ENCODE results near the gene NUP85.
"Not testable (repeated sequence)": the region's sequence is repeated elsewhere in the genome, so short reads cannot be mapped to it uniquely, and the experiment has no call there.

NUP85 gene, protein sequence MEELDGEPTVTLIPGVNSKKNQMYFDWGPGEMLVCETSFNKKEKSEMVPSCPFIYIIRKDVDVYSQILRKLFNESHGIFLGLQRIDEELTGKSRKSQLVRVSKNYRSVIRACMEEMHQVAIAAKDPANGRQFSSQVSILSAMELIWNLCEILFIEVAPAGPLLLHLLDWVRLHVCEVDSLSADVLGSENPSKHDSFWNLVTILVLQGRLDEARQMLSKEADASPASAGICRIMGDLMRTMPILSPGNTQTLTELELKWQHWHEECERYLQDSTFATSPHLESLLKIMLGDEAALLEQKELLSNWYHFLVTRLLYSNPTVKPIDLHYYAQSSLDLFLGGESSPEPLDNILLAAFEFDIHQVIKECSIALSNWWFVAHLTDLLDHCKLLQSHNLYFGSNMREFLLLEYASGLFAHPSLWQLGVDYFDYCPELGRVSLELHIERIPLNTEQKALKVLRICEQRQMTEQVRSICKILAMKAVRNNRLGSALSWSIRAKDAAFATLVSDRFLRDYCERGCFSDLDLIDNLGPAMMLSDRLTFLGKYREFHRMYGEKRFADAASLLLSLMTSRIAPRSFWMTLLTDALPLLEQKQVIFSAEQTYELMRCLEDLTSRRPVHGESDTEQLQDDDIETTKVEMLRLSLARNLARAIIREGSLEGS

DNA sequence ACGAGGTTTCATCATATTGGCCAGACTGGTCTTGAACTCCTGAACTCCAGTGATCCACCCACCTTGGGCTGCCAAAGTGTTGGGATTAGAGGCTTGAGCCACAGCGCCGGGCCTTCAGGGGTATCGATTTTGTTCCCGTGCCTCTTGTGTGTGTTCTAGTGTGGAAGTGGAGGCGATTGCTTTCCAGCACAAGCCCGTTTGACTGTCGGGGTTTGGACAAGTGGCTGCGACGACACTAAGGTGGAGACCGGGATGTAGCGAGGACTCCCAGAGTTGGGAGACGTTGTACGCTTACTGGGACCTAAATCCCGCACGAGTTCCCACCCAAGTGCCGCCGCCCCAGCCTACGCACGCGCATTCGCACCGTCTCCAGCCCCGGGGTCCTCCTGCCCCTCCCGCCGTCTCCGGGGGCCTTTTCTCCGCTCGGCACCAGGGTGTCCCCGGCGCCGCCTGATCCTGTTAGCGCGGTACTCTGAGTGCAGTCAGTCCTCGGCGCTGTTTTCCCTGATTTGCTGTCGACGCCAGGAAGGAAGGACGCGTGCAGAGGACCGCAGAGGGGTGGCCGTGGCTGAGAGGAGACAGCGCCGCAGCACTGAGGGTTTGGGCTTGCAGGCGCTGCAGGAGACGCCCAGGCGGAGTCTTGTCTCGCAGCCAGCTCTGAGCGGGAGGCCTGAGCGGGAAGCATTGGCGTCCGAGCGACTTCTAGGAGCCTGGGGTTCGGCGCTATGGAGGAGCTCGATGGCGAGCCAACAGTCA is at the start of gene NUP85:
Gene NUP85 (plus strand): TSS at position 643 of the 756 bp plus-strand sequence. CDS start 83 bp downstream, at position 726.
- peak; percentile 97 for DNase-seq

DNA sequence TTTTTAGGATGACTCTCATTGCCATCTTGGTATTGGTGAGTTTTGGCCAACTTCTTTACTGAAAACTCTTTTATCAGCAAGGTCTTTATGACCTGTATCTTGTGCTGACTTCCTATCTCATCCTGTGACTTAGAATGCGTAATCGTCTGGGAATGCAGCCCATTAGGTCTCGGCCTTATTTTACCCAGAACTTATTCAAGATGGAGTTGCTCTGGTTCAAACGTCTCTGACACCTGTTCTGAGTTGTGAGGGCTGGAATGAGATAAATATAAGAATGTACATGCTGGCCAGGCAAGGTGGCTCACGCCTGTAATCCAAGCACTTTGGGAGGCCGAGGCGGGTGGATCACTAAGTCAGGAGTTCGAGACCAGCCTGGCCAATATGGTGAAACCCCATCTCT is 47.0 kb upstream of the NUP85 start:
- not testable (repeated sequence) for DNase-seq

DNA sequence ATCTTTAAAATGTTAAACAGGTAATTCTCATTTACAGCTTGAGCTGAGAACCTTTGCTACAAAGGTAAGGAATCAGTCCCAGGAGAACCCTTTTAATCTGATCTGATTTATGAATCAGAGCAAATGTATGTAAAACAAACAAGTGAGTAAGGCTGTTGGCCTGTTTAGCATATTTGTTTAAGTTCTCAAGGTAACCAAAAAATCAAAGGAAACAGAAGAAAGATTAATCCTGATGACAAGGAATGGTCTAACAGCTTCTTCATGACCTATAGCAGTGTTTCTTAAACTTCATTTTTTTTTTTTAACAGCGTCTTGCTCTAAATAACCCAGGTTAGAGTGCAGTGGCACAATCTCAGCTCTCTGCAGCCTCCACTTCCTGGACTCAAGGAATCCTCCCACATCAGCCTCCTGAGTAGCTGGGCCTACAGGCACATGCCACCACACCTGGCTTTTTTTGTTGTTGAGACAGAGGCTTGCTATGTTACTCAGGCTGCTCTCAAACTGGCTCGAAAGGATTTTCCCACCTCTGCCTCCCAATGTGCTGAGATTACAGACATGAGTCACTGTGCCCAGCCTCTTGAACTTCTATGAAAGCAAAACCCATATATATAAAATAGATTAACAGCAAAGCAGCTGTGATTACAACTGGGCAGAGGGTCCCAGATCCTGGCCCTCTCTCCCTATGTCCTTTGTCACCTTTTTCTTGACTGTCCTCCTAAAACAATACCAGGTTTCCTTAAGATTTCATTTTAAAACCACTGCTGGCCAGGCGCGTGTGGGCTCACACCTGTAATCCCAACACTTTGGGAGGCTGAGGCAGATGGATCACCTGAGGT is 46.1 kb upstream of the NUP85 start:
- no peak for DNase-seq

DNA sequence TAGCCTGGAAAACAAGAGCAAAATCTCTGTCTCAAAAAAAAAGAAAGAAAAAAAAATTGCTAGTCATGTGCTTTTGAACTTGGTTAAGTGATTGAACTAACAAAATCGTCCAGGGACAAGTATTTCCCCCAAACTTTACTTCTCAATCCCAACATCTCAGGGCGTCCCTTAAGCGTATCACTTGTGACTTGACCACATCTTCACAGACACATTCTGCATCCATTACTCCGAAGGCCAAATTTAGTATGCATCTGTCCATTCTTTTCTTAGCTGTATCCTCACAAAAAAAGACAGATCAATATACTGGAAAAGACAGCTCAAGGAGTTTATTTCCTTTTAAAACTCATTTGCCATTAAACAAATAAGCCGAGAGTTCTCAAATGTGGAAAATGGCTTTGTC is 45.3 kb upstream of the NUP85 start:
- no peak for DNase-seq

DNA sequence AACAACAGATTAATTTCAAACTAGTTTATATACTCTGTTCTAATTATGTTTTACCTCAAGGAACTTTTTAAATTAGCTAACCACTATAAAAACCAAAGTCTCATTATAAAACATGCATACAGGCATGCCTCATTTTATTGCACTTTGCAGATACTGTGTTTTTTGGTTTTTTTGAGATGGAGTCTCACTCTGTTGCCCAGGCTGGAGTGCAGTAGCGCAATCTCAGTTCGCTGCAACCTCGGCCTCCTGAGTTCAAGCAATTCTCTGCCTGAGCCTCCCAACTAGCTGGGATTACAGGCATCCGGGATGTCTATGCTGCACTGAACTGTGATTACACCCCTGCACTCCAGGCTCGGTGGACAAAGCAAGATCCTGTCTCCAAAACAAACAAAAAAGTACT is 42.4 kb upstream of the NUP85 start:
- no peak for DNase-seq

DNA sequence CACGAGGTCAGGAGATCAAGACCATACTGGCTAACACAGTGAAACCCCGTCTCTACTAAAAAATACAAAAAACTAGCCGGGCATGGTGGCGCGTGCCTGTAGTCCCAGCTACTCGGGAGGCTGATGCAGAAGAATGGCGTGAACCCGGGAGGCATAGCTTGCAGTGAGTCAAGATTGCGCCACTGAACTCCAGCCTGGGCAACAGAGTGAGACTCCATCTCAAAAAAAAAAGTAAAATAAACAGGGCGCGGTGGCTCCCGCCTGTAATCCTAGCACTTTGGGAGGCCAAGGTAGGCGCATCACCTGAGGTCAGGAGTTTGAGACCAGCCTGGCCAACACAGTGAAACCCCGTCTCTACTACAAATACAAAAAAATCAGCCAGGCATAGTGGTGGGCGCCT is 40.9 kb upstream of the NUP85 start:
- not testable (repeated sequence) for DNase-seq

DNA sequence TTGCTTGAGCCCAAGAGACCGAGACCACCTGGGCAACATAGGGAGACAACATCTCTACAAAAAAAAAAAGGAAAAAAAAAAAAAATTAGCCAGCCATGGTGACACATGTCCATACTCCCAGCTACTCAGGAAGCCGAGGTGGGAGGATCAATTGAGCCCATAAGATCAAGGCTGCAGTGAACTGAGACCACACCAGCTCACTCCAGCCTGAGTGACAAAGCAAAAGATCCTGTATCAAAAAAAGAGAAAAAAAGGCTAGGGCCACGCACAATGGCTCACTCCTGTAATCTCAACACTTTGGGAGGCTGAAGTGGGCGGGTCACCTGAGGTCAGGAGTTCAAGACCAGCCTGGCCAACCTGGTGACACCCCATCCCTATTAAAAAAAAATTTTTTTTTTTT is 36.5 kb upstream of the NUP85 start:
- DNase-seq, result no peak

DNA sequence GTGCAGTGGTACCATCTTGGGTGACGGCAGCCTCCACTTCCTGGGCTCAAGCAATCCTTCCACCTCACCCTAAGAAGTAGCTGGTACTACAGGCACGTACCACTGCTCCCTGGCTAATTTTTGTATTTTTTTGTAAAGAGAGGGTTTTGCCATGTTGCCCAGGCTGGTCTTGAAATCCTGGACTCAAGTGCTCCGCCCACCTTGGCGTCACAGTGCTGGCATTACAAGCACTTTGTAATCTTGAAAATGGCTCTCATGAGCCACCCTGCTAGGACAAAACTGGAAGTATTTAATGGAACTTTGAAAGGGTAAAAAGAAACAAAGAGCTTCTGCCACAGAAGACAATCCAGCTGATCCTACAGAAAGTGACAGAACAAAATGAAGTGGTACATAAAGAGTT is 32.0 kb upstream of the NUP85 start:
- no peak for DNase-seq

DNA sequence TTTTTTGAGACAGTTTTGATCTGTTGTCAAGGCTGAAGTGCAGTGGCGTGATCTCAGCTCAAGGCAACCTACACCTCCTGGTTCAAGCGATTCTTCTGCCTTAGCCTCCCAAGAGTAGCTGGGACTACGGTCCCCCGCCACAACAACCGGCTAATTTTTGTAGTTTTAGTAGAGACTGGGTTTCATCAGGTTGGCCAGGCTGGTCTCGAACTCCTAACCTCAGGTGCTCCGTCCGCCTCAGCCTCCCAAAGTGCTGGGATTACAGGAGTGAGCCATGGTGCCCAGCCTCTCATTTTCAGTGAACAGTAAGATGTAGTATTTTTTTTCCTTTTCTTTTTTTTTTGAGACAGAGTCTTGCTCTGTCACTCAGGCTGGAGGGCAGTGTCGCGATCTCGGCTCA is 30.5 kb upstream of the NUP85 start:
- no peak for DNase-seq

DNA sequence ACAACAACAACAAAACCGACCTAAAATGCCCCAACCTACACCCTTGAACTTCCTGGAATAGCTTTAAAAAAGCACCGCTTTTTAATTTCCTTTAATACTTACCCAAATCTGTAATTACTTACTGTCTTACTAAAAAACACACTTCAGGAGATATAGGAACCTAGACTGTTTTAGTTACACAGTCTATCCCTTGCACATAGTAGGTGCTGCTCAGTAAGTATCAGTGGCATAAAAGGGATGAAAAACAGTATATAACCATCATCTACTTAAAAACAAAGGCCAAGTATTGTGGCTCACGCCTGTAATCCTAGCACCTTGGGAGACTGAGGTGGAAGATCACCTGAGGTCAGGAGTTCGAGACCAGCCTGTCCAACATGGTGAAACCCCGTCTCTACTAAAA is 28.9 kb upstream of the NUP85 start:
- no peak for DNase-seq

DNA sequence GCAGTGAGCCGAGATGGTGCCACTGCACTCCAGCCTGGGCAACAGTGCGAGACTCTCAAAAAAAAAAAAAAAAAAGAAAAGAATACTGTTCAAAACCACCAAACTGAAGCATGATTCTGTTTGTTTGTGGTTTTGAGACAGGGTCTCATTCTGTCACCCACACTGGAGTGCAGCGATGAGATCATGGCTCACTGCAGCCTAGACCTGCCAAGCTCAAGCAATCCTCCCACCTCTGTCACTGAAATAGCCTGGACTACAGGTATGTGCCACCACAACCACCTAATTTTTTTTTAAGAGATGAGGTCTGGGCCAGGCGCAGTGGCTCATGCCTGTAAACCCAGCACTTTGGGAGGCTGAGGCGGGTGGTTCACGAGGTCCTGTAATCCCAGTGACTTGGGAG is 27.0 kb upstream of the NUP85 start:
- DNase-seq, result no peak

DNA sequence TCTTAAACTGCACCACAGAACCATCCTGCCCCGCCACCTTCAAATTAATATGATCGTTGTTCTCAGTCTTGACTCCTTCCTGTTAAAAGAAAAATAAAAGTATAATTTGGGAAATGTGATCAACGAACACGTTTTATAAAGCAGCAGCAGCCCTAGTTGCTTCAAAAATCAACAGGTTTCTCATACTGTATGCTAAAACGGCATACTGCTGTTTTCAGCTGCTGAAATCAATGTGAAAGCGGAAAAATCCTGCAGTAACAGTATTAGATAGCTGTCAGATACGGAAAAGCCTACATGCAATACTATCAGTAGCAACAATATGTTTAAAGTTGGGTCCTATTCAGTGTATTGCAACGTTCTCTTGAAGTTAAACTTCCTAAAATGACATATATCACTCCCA is 24.4 kb upstream of the NUP85 start:
- no peak for DNase-seq

DNA sequence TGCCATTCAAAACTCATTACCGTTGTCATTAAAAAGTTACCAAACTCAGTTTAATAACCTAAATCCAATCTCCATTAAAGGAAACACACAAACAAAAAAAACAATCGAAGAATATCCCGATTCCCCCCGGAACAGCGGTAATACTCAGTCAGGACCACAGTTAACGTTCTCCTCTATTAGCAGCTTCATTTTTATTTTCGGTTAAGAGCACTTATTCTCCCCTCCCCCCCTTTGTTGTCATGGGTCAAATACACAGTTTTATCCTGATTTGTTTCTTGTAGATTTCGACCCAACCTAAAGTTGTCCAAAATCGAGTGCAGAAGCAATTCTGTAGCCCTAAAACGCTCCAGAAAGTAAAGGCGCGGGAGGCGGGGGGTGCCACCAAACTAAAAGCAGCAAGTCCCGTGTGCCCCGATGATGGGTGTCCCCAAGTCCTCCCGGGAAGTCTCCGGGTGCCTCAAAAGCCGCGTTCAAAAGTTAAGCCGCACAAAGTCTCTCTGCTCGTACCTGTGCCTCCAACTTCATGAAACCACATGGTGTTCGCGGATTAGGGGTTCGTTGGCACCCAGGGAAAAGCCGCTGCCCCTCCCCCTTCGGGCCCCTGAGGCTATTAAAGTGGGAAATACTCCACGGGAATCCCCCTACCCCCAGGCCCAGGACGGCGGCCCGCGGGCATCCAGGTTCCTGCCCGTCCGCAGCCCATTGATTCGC is 23.7 kb upstream of the NUP85 start:
- no peak for DNase-seq

DNA sequence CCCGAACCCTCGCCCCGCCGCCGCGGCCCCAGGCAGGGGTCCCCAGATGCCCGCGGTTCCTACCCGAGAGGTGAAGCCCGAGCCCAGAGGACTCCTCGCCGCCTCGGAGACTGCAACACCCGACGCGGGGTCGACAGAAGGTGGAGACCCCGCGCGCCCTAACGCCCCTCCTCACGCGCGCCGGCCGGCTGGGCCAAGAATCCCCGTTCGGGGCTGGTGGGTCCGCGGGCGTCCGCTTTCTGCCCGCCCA is 23.2 kb upstream of the NUP85 start:
- no peak for DNase-seq

DNA sequence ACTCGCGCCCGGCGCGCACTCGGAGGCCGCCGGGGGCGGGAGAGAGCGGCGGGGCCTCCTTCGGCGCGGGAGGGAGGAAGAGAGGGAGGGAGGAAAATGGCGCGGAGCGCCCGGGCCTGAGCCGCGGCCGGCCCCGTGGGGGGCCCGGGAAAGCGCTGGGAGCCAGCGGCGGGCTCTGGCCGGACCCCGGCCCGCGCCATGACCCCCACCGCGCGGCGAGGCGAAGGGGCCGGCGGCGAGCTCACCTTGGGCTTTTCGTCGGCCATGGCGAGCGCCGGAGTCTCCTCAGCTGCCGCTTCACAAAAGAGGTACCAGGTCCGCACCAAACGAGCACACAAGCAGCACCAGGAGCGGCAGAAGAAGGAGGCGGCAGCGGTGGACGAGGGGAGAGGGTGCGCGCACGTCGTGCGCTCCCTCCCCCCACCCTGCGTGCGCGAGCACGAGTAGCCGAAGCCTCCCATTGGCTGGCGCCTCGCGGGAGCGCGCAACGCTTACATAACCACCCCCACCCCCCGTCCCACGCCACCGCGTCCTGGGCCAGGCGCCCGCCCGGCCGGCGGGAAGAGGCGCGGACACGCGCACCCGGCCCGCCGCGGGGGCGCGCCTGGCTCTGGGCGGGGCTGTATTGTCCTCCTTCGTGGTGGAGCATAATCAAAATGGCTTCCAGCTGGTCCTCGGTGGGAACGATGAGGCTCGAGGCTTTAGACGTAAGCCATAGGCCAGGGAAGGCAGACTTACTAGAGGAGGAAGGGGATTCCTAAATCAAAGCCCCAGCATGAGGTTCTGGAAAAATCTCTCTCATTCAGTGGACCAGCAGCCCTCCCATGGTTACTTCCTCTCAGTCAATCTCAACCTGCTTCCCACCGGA is 22.7 kb upstream of the NUP85 start, which contains the start of gene SUMO2:
Gene SUMO2 (minus strand): TSS at position 391 of the 868 bp plus-strand sequence. CDS start 125 bp downstream, at position 266.
- DNase-seq, result peak; percentile 86

DNA sequence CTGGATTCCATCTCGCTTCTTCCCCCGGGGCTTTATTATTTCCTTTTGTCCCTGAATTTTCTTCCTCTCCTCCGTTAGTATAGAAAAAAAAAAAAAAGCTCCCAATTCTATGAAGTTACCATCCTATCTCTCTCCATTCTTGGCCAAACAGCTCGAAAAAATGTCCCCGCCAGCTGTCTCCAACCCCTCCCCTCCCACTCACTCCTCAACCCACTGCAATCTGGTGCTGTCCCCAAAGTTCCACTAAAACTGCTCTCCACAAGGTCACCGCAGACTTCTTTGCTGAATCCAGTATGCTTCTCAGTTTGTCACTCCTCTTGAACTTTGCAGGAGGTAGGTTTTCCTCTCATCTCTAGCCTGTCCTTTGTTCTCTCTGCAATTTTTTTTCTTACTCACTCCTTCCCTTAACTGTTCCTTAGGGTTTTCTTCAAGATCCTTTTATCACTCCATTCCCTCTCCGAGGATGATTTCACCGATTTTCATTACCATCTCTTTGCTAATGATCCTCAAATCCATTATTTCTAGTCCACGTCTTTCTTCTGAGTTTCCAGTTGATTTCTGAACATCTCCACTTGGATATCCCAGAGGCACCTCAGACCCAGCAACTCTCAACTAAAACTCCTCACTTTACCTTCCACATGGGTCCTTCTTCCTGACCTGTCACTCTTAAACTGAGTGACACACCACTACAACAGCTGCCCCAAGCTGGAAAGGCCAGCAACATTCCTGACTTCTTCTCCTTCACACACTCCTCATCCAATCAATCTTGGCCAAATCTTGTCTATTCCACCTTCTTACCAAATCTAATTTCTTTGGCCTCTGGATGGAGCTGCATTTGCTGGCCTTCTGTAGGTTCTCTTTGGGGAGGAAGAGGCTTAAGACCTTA is 21.2 kb upstream of the NUP85 start:
- DNase-seq, result peak; percentile 21

DNA sequence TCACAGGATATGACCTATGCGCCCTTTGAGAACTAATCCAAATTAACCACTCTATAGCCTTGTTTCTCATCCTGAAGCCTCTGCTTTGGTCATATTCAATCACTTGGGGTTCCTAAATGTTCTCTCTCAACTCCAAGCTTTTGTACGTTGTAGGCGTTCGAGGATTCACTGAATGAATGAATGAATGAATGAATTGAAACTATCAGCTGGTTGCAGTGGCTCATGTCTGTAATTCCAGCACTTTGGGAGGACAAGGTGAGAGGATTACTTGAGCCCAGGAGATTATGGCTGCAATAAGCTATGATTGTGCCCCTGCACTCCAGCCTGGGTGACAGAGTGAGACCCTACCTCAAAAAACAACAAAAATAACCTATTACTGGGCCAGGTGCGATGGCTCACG is 16.9 kb upstream of the NUP85 start:
- no peak for DNase-seq

DNA sequence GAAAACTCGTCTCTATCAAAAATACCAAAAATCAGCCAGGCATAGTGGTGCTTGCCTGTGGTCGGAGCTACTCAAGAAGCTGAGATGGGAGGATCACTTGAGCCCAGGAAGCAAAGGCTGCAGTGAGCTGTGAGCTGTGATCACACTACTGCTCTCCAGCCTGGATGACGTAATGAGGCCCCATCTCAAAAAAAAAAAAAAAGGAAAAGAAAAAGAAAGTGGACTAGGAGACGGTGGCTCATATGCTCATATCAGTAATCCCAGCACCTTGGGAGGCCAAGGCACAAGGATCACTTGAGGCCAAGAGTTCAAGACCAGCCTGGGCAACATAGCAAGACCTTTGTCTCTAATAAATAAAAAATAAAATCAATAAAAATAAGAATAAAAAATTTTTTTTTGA is 13.9 kb upstream of the NUP85 start:
- no peak for DNase-seq

DNA sequence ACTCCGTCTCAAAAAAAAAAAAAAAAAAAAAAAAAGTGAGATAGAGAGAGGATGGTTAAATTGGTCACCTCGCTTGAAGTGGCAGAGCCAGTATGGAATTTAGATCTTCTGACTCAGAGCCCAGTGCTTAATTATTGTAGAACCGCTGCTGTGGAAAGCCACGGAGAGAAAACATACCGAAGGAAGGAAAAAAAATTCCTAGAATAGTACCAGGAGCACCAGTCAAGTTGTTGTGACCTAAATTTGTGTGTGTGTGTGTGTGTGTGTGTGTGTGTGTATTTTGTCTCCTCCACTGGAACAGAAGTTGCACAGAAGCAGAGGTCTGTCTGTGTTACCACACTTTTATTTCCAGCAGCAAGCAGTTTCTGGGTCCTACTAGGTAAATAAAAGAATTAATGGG is 10.6 kb upstream of the NUP85 start:
- no peak for DNase-seq

DNA sequence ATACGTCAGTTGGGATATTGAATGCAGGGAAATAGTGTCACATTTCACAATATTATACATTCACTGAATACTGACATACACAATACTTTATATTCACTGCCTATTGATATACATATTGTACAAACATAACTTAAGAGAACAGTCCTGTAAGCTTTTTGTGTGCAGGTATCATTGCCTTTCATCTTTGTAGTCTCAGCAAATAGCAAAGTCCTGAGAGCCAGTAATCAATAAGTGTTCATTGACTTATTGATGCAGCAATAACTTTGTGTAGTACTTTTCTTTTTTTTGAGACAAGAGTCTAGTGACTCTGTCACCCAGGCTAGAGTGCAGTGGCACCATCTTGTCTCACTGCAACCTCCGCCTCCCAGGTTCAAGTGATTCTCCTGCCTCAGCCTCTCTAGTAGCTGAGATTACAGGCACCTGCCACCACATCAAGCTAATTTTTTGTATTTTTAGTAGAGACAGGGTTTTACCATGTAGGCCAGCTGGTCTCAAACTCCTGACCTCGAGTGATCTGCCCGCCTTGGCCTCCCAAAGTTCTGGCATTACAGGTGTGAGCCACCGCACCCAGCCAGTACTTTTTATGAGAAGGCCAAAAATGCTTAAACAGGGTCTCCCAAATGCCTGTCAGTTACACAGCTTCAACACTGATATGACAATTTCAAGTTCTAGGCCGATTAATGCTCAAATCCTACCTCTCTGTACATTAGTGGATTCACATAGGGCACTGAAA is 5.4 kb upstream of the NUP85 start:
- no peak for DNase-seq

All from NCI-H2171 treated with DMSO at 0.1 percent for 48 hours (cell line).